SW480 (cell line): Measurements from ENCODE around the gene USO1.
A peak's percentile ranks its signal among the peaks of the same experiment; 100 is the strongest.
"Not testable (repeated sequence)": the region's sequence is repeated elsewhere in the genome, so short reads cannot be mapped to it uniquely, and the experiment has no call there.

ENCODE experiments used
- DNase-seq: peaks from one replicate; pipeline ENCODE4 v3.0.0-alpha.2; 2016; ENCODE audit warnings: low spot score

The USO1 gene

DNA sequence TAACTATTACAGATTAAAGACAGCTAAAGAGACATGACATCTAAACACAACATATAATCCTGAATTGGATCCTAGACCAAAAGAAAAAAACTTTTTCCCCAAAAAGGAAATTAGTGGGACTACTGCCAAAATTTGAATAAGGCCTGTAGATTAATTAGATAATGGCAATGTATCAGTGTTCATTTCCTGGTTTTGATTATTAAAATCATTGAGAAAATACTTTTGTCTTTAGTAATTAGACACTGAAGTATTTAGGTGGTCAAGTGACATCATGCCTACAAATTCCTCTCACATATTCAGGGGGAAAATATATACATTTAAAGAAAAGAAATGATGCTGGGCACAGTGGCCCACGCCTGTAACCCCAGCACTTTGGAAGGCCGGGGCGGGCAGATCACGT, 10.4 kb upstream of the USO1 start:
- no peak for DNase-seq

GRCh38 chr4:75714704-75715103, 9.7 kb upstream of the USO1 start:
- DNase-seq = no peak

DNA sequence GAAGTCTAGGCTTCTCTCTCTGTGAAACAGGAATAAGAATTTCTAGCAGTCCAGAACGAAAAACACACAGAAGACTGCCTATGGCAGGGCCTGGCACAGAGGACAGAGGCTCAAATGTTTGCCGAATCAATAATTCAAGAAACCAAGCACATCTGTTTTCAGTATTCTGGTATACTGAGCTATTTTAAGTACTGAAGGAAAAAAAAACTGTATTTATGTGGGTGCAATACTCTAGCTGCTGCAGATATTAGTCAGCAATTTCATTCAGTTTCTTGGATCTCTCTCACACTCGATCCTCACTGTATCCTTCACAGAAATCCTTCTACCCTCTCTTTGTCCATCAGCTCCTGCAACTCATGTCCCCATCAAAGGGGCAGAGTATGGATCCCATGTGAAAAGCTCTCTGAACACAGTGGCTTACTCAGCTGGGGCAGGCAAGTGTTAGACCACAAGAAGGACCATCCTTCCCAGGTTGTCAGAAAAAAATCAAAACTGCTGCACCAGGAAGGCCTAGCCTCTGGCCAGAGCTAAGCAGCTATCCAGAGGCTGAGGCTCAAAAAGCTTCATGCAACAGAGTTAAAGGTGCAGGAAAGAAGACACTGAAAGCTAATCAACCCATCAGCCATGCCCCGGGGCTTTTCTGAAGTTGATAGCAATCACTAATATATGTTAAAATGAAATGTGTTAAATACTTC, 9.1 kb upstream of the USO1 start:
- no peak for DNase-seq

DNA sequence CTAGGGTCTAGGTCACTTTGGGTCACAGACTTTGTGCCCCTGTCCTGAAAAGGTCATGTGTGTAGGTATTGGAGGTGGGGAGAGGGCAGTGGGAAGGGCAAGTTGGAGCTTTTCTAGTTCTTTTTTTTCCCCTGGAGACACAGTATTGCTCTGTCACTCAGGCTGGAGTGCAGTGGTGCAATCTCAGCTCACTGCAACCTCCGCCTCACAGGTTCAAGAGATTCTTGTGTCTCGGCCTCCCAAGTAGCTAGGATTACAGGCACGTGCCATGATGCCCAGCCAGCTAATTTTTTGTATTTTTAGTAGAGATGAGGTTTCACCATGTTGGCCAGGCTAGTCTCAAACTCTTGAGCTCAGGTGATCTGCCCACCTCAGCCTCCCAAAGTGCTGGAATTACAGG, 8.3 kb upstream of the USO1 start:
- not testable (repeated sequence) for DNase-seq

GRCh38 chr4:75717408-75717807, 7.0 kb upstream of the USO1 start:
- DNase-seq = no peak

DNA sequence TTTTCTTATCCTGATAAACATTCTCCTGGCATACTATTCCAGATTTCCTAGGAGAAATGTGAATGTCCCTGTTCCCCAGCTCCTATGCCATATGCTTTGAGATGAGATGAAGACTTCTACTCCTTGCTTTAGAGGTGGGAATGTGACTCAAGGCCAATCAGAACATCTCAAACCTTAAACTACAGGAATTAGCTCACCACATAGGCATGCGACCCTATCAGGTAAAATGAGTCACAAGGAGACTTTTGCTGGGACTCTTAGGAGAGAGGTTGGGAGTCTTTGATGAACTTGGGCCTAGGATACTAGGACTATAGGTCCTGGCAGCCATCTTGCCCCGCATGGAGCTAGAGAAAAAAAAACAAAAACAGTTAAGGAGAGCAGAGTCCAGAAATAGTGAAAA, 5.8 kb upstream of the USO1 start:
- DNase-seq = no peak

DNA sequence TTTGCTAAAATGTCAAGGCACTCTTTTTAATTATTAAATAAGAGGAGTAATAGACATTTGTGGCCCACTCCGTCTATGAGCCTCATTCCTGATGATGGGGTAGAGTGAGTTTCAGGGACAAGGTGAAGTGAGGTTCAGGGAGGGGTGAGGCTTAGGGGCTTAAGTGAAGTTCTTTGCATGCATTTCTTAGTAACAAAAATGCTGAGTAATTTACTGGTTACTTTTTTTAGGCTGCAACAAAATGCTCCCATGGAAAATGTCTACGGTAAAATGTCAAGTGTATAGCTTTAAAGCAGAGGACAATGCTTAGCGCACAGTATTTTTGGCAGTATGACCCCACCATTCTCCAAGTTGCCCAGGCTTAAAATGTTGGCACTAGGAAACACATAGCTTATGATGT, 2.0 kb upstream of the USO1 start:
- no peak for DNase-seq

DNA sequence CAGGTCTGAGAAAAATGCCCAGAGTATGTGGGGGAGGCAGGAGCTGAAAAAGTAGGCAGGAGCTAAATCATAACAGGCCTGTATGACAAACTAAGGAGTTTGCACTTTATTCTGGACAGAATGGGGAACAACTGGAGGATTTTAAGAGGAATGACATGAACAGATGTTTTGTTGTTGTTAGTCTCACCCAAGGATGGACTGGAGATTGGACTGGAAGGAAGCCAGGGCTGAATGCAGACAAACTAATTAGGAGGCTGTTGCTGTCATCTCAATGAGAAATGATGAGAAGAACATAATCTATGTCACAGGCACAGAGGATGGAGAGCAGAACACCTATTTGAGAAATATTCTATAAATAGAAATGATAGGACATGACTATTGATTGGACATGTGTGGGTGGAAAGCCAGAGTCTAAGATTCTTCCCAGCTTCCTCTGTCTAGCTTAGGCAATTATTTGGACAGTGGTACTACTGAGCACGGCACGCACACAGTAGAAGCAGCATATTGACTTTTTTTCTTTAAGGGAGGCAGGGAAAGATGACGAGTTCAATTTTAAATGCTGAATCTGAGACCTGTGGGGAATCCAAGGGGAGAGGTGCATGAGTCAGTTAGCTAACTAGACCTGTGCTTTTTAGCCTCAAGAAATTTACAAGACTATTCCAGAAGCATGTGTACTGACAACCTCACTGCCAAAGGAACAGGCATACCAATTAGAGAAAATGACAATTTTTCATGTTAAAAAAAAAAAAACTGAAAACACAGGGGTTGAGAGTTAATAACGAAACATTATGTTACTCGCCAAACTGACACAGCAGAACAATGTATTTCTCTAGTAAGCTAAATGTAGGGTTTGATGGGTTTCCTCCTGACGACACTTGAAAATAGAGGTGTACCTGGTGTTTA, 963 bp upstream of the USO1 start:
- peak; percentile 9 for DNase-seq

- DNase-seq = peak; percentile 60
Observed at GRCh38 chr4:75724867-75725724, 719 bp downstream of the USO1 start.

DNA sequence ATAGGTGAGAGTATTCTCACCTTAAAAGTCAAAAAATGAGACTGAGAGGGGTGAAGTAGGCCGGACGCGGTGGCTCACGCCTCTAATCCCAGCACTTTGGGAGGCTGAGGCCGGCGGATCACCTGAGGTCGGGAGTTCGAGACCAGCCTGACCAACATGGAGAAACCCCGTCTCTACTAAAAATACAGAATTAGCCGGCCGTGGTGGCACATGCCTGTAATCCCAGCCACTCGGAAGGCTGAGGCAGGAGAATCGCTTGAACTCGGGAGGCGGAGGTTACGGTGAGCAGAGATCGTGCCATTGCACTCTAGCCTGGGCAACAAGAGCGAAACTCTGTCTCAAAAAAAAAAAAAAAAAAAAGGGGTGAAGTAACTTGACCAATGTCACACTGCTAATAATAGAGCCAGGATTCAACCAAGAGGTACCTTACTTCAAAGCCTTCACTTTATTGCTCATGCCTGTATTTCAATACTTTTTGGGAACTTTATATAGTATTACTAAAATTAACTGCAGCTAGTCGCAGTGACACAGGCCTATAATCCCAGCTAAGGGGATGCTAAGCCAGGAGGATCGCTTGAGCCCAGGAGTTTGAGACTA, 1.7 kb downstream of the USO1 start:
- DNase-seq = not testable (repeated sequence)

- DNase-seq = no peak
Observed at GRCh38 chr4:75726577-75726976, 2.2 kb downstream of the USO1 start.

GRCh38 chr4:75727073-75727472, 2.7 kb downstream of the USO1 start:
- DNase-seq = no peak

DNA sequence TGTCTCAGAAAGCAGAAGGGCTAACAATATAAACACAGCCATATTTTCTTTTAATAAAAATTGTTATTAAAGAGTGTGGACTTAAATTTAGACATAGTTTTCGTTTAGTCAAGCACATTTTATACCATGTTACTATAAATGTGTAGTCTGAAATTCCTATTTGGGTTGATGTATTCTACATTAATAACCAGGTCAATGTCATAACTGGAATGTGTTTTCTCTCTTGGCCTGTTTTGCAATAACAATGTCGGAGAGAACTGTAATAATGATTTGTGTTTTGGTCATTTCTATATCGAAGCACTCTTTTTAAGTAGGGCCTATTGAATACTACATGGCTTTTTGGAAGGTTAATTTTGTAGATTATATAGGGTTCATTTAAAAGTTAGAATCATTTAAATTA, 5.5 kb downstream of the USO1 start:
- no peak for DNase-seq

GRCh38 chr4:75733369-75733768, 9.0 kb downstream of the USO1 start:
- DNase-seq = no peak

DNA sequence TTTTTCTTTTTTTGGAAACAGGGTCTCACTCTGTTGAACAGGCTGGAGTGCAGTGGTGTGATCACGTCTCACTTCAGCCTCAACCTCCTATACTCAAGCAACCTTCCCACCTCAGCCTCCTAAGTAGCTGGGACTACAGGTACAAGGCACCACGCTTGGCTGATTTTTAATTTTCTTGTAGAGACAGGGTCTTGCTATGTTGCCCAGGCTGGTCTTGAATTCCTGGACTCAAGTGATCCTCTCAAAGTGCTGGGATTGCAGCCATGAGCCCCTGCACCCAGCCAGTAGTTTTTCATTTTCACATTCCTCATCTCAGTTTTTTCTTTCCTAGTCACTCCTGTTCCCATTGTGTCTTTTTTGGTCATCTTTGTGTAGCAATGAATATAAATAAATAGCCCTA, 11.1 kb downstream of the USO1 start:
- DNase-seq = no peak

DNA sequence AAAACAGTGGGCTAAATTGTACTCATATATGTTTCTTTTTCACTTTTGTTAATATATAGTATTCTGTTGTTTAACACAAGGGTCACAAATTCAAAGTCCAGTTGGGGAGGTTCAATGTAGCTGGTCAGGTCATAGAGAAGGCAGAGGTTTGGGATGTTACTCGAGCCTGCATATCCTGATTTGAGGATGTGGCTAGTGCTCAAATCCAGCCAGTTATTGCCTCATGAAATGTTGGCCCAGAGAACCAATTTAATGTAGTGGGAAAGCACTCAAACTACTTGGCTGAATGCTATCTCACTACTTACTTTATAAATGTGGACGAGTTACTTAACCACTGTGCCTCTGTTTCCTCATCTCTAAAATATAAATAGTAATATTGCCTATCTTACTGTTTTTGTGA, 12.5 kb downstream of the USO1 start:
- DNase-seq = no peak

DNA sequence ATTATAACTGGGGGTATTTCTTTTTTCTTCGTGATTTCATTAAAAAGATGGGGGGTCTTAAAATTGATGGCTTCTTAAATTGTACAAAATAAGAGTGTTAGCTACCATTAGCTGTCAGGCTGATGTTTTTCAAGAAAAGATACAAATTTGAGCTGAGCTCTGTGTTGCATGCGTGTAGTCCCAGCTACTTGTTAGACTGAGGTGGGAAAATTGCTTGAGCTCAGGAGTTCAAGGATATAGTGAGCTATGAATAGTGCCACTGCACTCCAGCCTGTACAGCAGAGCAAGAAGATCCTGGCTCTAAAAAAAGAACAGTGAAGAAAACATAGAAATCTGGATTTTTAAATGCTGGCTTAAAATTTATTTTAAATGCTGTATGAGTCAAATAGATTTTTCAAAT, 13.0 kb downstream of the USO1 start:
- no peak for DNase-seq

- DNase-seq = no peak
Observed at GRCh38 chr4:75741027-75741426, 16.6 kb downstream of the USO1 start.

DNA sequence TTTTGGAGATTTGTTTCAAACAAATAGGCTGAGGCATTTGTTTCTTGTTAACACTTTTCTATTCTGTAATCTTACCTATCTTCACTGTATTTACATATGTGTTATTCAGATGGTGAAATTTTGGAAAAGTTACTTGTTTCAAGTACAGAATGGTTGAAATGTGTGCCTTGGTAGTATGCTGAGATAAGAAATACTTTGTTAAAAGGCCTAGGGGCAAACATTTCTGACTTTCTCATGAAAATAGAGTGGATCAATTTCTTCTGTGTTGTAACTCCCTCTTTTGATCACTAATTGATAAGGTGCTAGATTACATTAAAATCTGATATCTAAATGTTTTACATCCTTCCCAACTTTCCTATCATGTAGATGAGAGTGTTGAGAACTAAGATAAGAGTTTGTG, 18.1 kb downstream of the USO1 start:
- no peak for DNase-seq

DNA sequence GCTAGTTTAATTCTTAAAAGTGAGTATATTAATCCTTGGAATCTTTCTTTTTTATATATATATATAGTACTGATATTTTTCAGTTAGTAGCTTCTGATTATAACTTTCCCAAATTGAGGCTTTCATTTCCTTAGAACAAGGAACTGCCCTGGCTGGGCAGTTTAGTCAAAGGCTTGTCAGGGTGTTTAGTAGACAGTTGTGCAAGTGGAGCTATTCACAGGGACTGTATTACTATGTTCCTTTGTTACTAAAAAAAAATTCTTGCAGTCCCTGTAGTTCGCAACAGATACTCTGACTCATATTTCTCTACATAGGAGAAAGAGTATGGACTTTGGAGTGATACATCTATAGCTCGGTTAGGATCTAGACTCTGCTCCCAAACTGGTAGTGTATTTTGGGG, 20.8 kb downstream of the USO1 start:
- peak; percentile 11 for DNase-seq

DNA sequence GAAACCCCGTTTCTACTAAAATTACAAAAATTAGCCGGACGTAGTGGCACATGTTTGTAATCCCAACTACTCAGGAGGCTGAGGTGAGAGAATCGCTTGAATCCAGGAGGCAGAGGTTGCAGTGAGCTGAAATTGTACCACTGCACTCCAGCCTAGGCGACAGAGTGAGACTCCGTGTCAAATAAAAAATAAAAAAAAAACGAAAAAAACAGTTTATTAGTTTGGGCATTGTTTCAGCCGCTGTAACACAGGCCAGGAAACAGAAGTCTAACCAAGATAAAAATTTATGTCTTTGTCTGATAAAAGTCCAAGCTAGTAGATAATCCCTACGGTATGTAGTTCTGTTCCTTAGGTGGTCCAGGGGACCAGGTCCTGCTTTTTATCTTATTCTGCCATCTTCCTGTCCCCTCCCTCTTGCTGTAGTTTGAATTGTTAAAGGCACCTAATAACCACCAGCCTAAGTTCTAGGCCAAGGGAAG, 21.4 kb downstream of the USO1 start:
- DNase-seq = no peak

DNA sequence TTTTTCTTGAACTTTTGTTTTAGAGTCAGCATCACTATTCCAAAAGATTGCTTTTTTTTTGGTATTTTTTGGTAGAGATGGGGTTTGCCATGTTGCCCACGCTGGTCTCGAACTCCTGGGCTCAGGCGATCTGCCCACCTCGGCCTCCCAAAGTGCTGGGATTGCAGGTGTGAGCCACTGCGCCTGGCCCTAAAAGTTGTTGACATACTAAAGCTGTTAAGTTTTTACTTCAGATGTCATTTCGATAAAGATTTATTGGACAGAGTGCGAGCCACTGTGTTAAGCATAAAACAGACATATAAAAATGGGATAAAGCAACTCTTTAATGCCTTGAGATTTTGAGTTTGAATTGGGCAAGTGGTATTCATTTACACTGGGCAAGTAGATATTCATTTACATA, 28.3 kb downstream of the USO1 start:
- no peak for DNase-seq
